OCI-LY7 (cell line): ENCODE data around the gene FAM120B. TPM values are rescaled to one million over a fixed set of nuclear protein-coding genes. Genes with fewer than 3 reads are reported as not detected.

Experiments
- BruUV-seq: library from RNA; stranded (reverse); fragments of 400-500 nt; replicated peaks from 2 replicates; lab custom pipeline; 2021; lab: Mats Ljungman, UMichigan
- CTCF ChIA-PET: fragments of 300-600 bp; sonication (Branson Sonifier 250); formaldehyde crosslinking; loops from one replicate; lab custom pipeline; 2022; ENCODE audit warnings: antibody characterized with exemption; ENCODE audit not compliant: unreplicated experiment; lab: Charles Lee
- POLR2A ChIA-PET: fragments of 300-600 bp; sonication (Branson Sonifier 250); formaldehyde crosslinking; loops from one replicate; lab custom pipeline; 2022; ENCODE audit warnings: antibody characterized with exemption; lab: Charles Lee
- DNase-seq: peaks from one replicate; pipeline ENCODE4 v3.0.0-alpha.2; 2015; ENCODE audit warnings: low spot score
- H2AFZ ChIP-seq: fragments of 200-600 bp; sonication (generic), shearing (Covaris generic); 2 replicates; pipeline ENCODE4 v1.6.1; 2014; ENCODE audit warnings: mild to moderate bottlenecking, antibody characterized with exemption, low read length, moderate library complexity
- H3K27ac ChIP-seq: fragments of 200-600 bp; sonication (generic); 2 replicates; pipeline ENCODE4 v1.5.1; 2014; ENCODE audit warnings: mixed run types, low read depth, mild to moderate bottlenecking, moderate library complexity, low read length, inconsistent platforms; ENCODE audit not compliant: poor library complexity, severe bottlenecking
- H3K36me3 ChIP-seq: fragments of 200-600 bp; sonication (generic); 2 replicates; pipeline ENCODE4 v1.6.1; 2014; ENCODE audit warnings: mild to moderate bottlenecking, antibody characterized with exemption, low read length, moderate library complexity, mixed read lengths; ENCODE audit not compliant: insufficient read depth
- H3K4me1 ChIP-seq: fragments of 200-600 bp; sonication (generic); 2 replicates; pipeline ENCODE4 v1.5.1; 2014; ENCODE audit warnings: mild to moderate bottlenecking, low read length; ENCODE audit not compliant: insufficient read depth, poor library complexity, severe bottlenecking
- H3K4me2 ChIP-seq: fragments of 200-600 bp; sonication (generic); 2 replicates; pipeline ENCODE4 v1.6.1; 2014; ENCODE audit warnings: mild to moderate bottlenecking, low read length
- H3K4me3 ChIP-seq: fragments of 200-600 bp; sonication (generic); 2 replicates; pipeline ENCODE4 v1.5.1; 2014; ENCODE audit warnings: mild to moderate bottlenecking, low read depth, low read length; ENCODE audit not compliant: poor library complexity, severe bottlenecking
- H3K79me2 ChIP-seq: fragments of 200-600 bp; sonication (generic); 2 replicates; pipeline ENCODE4 v1.6.1; 2016; ENCODE audit warnings: low read depth, mild to moderate bottlenecking, low read length, moderate library complexity, mixed read lengths; ENCODE audit not compliant: insufficient read depth
- H3K9me2 ChIP-seq: fragments of 200-600 bp; sonication (generic); 2 replicates; pipeline ENCODE4 v1.6.1; 2016; ENCODE audit warnings: mild to moderate bottlenecking, low read length, mixed read lengths; ENCODE audit not compliant: insufficient read depth
- H3K9me3 ChIP-seq: fragments of 200-600 bp; sonication (generic); 2 replicates; pipeline ENCODE4 v1.6.1; 2014; ENCODE audit warnings: mild to moderate bottlenecking, mixed run types, low read length, mixed read lengths
- H4K20me1 ChIP-seq: fragments of 200-600 bp; sonication (generic); 2 replicates; pipeline ENCODE4 v1.6.1; 2014; ENCODE audit warnings: mild to moderate bottlenecking, antibody characterized with exemption, low read length, moderate library complexity, mixed read lengths; ENCODE audit not compliant: insufficient read depth
- EZH2phosphoT487 ChIP-seq: fragments of 200-600 bp; sonication (generic); IDR thresholded peaks from 2 replicates; pipeline ENCODE4 v1.6.1; 2018; ENCODE audit warnings: low read depth, borderline replicate concordance, mild to moderate bottlenecking, mixed run types, antibody characterized with exemption, low read length, moderate library complexity, mixed read lengths
- intact Hi-C: fragments of 100-400 bp; cut with micrococcal nuclease; formaldehyde crosslinking; loops from one replicate; pipeline ENCODE4 v1.10.0; 2022; ENCODE audit not compliant: unreplicated experiment
- total RNA-seq, 2 experiments: library from RNA; depleted of rRNA in 1 of 2; stranded (reverse); fragments of >200 nt in 1 of 2; shearing (Covaris generic) in 1 of 2; gene quantifications; 2 replicates each; pipeline ENCODE4 v1.2.3, GENCODE V29; 2014 to 2022
- TF ChIP-seq, protein P1 (sequence below): fragments of 200-600 bp; sonication (generic); conservative IDR thresholded peaks from 2 replicates; pipeline ENCODE4 v1.5.1; 2014; ENCODE audit warnings: mild to moderate bottlenecking, antibody characterized with exemption, low read length, moderate library complexity, mixed read lengths

FAM120B gene
- total RNA-seq, 2 experiments from 2014 or later: 12.8 to 32.9 TPM

DNA sequence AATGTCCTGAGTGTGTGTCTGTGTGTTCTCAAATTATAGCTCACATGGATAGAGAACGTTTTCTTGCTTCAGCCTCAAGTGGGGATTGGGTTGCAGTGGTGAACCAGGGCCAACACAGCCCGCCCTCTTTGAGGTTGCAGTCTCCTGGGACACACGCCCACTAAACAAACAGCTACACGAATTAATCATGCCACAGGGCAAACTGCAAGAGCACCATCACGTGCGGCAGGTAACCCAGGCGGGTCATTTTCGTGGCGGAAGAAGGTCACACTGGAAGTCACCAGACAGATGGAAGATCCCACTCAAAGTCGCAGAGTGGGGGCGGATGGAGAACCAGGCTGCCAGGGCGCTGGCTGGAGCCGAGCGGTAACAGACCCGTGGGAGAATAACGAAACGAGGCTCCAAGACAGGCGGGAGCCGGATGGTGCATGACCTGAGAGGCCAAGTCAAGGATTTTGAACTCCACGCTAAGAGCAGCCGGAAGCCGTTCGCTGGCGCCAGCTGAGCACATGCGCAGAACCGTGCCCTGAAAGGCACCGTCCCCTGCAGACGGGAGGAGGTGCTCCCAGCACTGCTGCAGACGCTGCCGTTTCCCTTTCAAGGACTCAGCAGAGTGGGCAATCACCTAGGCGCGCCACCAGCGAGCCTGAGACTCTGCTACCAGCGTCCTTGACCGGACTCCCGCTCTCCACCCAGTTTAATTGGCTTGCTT, 26.4 kb upstream of the FAM120B start:
- DNase-seq: no peak
- POLR2A ChIA-PET: no interaction called here

DNA sequence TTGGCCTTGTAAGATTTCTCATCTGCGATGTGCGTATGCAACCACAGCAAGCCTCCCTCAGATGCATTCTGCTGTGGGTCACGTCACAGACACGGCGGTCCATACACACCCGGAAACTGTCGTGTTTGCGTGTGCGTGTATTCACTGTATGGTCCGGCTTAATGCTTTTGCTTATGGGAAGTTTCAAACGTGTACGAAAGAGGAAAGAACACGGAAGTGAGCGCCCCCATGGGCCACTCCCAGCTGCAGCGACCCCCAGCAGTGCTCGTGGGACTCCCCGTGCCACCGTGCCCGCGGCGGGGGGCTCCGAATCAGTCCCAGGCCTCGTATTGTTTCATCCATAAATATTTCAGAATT, 25.9 kb upstream of the FAM120B start:
- H3K9me3 ChIP-seq: no peaks in the 10 kb centered on the region
- POLR2A ChIA-PET: no interaction called here
- no peaks in the 10 kb centered on the region for H3K36me3 ChIP-seq
- intact Hi-C loops: no loop called here
- H3K9me2 ChIP-seq: no peaks in the 10 kb centered on the region
- no peaks in the 10 kb centered on the region for H4K20me1 ChIP-seq
- no peaks in the 10 kb centered on the region for H3K79me2 ChIP-seq
- H3K27ac ChIP-seq: no peak overlapping the region
- H3K4me2 ChIP-seq: peak overlapping the region; percentile 53; the same call in 1 of the 2 replicates
- H3K4me3 ChIP-seq: no peak overlapping the region
- peaks cover 12% of the 10 kb centered on the region for H3K4me1 ChIP-seq
- CTCF ChIA-PET: no interaction called here
- H2AFZ ChIP-seq: no peak overlapping the region
- BruUV-seq: no TSS peak
- TF ChIP-seq, protein P1, sequence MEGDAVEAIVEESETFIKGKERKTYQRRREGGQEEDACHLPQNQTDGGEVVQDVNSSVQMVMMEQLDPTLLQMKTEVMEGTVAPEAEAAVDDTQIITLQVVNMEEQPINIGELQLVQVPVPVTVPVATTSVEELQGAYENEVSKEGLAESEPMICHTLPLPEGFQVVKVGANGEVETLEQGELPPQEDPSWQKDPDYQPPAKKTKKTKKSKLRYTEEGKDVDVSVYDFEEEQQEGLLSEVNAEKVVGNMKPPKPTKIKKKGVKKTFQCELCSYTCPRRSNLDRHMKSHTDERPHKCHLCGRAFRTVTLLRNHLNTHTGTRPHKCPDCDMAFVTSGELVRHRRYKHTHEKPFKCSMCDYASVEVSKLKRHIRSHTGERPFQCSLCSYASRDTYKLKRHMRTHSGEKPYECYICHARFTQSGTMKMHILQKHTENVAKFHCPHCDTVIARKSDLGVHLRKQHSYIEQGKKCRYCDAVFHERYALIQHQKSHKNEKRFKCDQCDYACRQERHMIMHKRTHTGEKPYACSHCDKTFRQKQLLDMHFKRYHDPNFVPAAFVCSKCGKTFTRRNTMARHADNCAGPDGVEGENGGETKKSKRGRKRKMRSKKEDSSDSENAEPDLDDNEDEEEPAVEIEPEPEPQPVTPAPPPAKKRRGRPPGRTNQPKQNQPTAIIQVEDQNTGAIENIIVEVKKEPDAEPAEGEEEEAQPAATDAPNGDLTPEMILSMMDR: no peak
- TF ChIP-seq EZH2phosphoT487: no peak
- no peak for DNase-seq

More for the DNA sequence above, 26.4 kb upstream of the FAM120B start:
- Histone ChIP-seq H3K36me3 (no peaks in the 10 kb centered on the region), H3K79me2 (no peaks in the 10 kb centered on the region), H3K4me3 (no peak overlapping the region), H3K4me1 (peaks cover 12% of the 10 kb centered on the region), H3K9me3 (no peaks in the 10 kb centered on the region), H4K20me1 (no peaks in the 10 kb centered on the region), H3K9me2 (no peaks in the 10 kb centered on the region), H3K4me2 (peak overlapping the region; percentile 53; the same call in 1 of the 2 replicates), H2AFZ (no peak overlapping the region), H3K27ac (no peak overlapping the region)
- no TSS peak for BruUV-seq
- intact Hi-C loops: no loop called here
- CTCF ChIA-PET: no interaction called here
- no peak for TF ChIP-seq EZH2phosphoT487
- TF ChIP-seq, protein P1: no peak
